ENCODE measurements around the gene AURKAIP1. TPM values are rescaled to one million over a fixed set of nuclear protein-coding genes. Genes with fewer than 3 reads are reported as not detected.

Gene AURKAIP1
- total RNA-seq, 1 donor from 2014 or later = 107 TPM

DNA sequence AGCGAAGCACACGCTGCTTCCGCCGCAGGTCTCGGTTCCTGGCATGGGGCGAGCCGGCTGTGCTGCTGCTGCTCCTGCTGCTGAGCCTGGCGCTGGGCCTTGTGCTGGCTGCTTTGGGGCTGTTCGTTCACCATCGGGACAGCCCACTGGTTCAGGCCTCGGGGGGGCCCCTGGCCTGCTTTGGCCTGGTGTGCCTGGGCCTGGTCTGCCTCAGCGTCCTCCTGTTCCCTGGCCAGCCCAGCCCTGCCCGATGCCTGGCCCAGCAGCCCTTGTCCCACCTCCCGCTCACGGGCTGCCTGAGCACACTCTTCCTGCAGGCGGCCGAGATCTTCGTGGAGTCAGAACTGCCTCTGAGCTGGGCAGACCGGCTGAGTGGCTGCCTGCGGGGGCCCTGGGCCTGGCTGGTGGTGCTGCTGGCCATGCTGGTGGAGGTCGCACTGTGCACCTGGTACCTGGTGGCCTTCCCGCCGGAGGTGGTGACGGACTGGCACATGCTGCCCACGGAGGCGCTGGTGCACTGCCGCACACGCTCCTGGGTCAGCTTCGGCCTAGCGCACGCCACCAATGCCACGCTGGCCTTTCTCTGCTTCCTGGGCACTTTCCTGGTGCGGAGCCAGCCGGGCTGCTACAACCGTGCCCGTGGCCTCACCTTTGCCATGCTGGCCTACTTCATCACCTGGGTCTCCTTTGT, 41.3 kb downstream of the AURKAIP1 start:
- Mint-ChIP-seq H3K4me3 (ENCODE audit: low read depth) (no peak overlapping the region), H3K4me1 (ENCODE audit: low read depth) (no peaks in the 10 kb centered on the region), H3K27ac (no peak overlapping the region), H3K9me3 (ENCODE audit: low read depth) (no peaks in the 10 kb centered on the region), H3K36me3 (ENCODE audit: insufficient read depth) (no peaks in the 10 kb centered on the region), H3K27me3 (no peaks in the 10 kb centered on the region)
- TF ChIP-seq, protein P1, sequence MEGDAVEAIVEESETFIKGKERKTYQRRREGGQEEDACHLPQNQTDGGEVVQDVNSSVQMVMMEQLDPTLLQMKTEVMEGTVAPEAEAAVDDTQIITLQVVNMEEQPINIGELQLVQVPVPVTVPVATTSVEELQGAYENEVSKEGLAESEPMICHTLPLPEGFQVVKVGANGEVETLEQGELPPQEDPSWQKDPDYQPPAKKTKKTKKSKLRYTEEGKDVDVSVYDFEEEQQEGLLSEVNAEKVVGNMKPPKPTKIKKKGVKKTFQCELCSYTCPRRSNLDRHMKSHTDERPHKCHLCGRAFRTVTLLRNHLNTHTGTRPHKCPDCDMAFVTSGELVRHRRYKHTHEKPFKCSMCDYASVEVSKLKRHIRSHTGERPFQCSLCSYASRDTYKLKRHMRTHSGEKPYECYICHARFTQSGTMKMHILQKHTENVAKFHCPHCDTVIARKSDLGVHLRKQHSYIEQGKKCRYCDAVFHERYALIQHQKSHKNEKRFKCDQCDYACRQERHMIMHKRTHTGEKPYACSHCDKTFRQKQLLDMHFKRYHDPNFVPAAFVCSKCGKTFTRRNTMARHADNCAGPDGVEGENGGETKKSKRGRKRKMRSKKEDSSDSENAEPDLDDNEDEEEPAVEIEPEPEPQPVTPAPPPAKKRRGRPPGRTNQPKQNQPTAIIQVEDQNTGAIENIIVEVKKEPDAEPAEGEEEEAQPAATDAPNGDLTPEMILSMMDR (IDR thresholded peaks at IDR 0.05; ENCODE audit: unreplicated experiment) = no peak
- DNase-seq (ENCODE audit: low spot score, unreplicated experiment) = no peak

DNA sequence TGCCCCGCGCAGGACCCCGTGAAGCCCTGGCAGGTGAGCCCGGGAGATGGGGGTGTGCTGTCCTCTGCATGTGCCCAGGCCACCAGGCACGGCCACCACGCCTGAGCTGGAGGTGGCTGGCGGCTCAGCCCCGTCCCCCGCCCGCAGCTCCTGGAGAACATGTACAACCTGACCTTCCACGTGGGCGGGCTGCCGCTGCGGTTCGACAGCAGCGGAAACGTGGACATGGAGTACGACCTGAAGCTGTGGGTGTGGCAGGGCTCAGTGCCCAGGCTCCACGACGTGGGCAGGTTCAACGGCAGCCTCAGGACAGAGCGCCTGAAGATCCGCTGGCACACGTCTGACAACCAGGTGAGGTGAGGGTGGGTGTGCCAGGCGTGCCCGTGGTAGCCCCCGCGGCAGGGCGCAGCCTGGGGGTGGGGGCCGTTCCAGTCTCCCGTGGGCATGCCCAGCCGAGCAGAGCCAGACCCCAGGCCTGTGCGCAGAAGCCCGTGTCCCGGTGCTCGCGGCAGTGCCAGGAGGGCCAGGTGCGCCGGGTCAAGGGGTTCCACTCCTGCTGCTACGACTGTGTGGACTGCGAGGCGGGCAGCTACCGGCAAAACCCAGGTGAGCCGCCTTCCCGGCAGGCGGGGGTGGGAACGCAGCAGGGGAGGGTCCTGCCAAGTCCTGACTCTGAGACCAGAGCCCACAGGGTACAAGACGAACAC, 42.1 kb downstream of the AURKAIP1 start:
- H3K27me3 Mint-ChIP-seq = no peaks in the 10 kb centered on the region
- no peak overlapping the region for H3K27ac Mint-ChIP-seq
- H3K9me3 Mint-ChIP-seq (ENCODE audit: low read depth) = no peaks in the 10 kb centered on the region
- no peaks in the 10 kb centered on the region for H3K36me3 Mint-ChIP-seq (ENCODE audit: insufficient read depth)
- TF ChIP-seq, protein P1 (IDR thresholded peaks at IDR 0.05; ENCODE audit: unreplicated experiment) = no peak
- no peak for DNase-seq (ENCODE audit: low spot score, unreplicated experiment)
- H3K4me3 Mint-ChIP-seq (ENCODE audit: low read depth) = no peak overlapping the region
- no peaks in the 10 kb centered on the region for H3K4me1 Mint-ChIP-seq (ENCODE audit: low read depth)

DNA sequence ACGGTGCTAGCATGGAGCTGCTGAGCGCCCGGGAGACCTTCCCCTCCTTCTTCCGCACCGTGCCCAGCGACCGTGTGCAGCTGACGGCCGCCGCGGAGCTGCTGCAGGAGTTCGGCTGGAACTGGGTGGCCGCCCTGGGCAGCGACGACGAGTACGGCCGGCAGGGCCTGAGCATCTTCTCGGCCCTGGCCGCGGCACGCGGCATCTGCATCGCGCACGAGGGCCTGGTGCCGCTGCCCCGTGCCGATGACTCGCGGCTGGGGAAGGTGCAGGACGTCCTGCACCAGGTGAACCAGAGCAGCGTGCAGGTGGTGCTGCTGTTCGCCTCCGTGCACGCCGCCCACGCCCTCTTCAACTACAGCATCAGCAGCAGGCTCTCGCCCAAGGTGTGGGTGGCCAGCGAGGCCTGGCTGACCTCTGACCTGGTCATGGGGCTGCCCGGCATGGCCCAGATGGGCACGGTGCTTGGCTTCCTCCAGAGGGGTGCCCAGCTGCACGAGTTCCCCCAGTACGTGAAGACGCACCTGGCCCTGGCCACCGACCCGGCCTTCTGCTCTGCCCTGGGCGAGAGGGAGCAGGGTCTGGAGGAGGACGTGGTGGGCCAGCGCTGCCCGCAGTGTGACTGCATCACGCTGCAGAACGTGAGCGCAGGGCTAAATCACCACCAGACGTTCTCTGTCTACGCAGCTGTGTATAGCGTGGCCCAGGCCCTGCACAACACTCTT, 42.8 kb downstream of the AURKAIP1 start:
- H3K27me3 Mint-ChIP-seq = no peaks in the 10 kb centered on the region
- no peaks in the 10 kb centered on the region for H3K36me3 Mint-ChIP-seq (ENCODE audit: insufficient read depth)
- DNase-seq (ENCODE audit: low spot score, unreplicated experiment) = no peak
- no peaks in the 10 kb centered on the region for H3K9me3 Mint-ChIP-seq (ENCODE audit: low read depth)
- TF ChIP-seq, protein P1 (IDR thresholded peaks at IDR 0.05; ENCODE audit: unreplicated experiment) = no peak
- H3K4me1 Mint-ChIP-seq (ENCODE audit: low read depth) = no peaks in the 10 kb centered on the region
- H3K27ac Mint-ChIP-seq = no peak overlapping the region
- H3K4me3 Mint-ChIP-seq (ENCODE audit: low read depth) = no peak overlapping the region

DNA sequence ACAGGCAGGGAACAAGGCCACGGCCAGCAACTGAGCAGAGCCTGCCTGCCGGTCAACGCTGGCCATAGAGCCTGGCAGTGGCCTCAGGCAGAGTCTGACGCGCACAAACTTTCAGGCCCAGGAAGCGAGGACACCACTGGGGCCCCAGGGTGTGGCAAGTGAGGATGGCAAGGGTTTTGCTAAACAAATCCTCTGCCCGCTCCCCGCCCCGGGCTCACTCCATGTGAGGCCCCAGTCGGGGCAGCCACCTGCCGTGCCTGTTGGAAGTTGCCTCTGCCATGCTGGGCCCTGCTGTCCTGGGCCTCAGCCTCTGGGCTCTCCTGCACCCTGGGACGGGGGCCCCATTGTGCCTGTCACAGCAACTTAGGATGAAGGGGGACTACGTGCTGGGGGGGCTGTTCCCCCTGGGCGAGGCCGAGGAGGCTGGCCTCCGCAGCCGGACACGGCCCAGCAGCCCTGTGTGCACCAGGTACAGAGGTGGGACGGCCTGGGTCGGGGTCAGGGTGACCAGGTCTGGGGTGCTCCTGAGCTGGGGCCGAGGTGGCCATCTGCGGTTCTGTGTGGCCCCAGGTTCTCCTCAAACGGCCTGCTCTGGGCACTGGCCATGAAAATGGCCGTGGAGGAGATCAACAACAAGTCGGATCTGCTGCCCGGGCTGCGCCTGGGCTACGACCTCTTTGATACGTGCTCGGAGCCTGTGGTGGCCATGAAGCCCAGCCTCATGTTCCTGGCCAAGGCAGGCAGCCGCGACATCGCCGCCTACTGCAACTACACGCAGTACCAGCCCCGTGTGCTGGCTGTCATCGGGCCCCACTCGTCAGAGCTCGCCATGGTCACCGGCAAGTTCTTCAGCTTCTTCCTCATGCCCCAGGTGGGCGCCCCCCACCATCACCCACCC, 43.7 kb downstream of the AURKAIP1 start, which contains the start of gene TAS1R3:
Gene TAS1R3, plus strand, starts transcription at position 213 of the 898 bp plus-strand sequence. Its CDS starts 66 bp downstream, at position 279.
- no peak within 1 kb of the TSS for H3K4me3 Mint-ChIP-seq (ENCODE audit: low read depth)
- no peaks in the 10 kb centered on the region for H3K36me3 Mint-ChIP-seq (ENCODE audit: insufficient read depth)
- no peak for DNase-seq (ENCODE audit: low spot score, unreplicated experiment)
- H3K27ac Mint-ChIP-seq = no peak within 1 kb of the TSS
- TF ChIP-seq, protein P1 (IDR thresholded peaks at IDR 0.05; ENCODE audit: unreplicated experiment) = no peak
- no peaks in the 10 kb centered on the region for H3K4me1 Mint-ChIP-seq (ENCODE audit: low read depth)
- H3K27me3 Mint-ChIP-seq = no peaks in the 10 kb centered on the region
- H3K9me3 Mint-ChIP-seq (ENCODE audit: low read depth) = no peaks in the 10 kb centered on the region
